Fibroblast of lung (primary cell): ENCODE results near the gene SYT15.

Experiments
- CTCF ChIP-seq, 2 donors: IDR thresholded peaks in 1 of 2; conservative IDR thresholded peaks in 1 of 2; 1 replicate in 1 of 2; 2 replicates in 1 of 2; pipeline ENCODE4 v1.5.1; 2011 to 2012; ENCODE audit warnings: low read length in 2 of 2, control low read depth in 1 of 2, inconsistent platforms in 1 of 2, low read depth in 1 of 2, mild to moderate bottlenecking in 1 of 2
- EZH2 ChIP-seq: IDR thresholded peaks from 2 replicates; pipeline ENCODE4 v1.5.1; 2012; ENCODE audit warnings: low read length, control low read depth, mild to moderate bottlenecking; ENCODE audit errors: missing control alignments

GRCh38 chr10:46537309-46537708 is 41.6 kb upstream of the SYT15 start:
- TF ChIP-seq CTCF (conservative IDR thresholded peaks at IDR 0.05 in 1 of 2, IDR thresholded peaks at IDR 0.05 in 1 of 2; ENCODE audit: low read depth in 1 of 2, low read length in 2 of 2) (no peak), EZH2 (no peak)
